H9 (cell line): ENCODE results near the gene CDH4. TPM values are rescaled to one million over a fixed set of nuclear protein-coding genes. Genes with fewer than 3 reads are reported as not detected.
A peak's percentile ranks its signal among the peaks of the same experiment; 100 is the strongest.

ENCODE experiments used
- DNase-seq: peaks from one replicate; pipeline ENCODE4 v3.0.0-alpha.2; 2017
- H2AFZ ChIP-seq: one replicate; pipeline ENCODE4 v1.6.1; 2013; ENCODE audit warnings: mild to moderate bottlenecking, low read length, control low read depth, moderate library complexity
- H2AK5ac ChIP-seq: 2 replicates; pipeline ENCODE4 v1.6.1; 2013; ENCODE audit warnings: low read length, control low read depth, mixed read lengths; ENCODE audit not compliant: insufficient read length
- H2BK120ac ChIP-seq: one replicate; pipeline ENCODE4 v1.6.1; 2013; ENCODE audit warnings: low read depth, mild to moderate bottlenecking, low read length, control low read depth, inconsistent platforms; ENCODE audit not compliant: poor library complexity, severe bottlenecking
- H2BK12ac ChIP-seq: 2 replicates; pipeline ENCODE4 v1.6.1; 2013; ENCODE audit warnings: low read length, control low read depth, mixed read lengths, low read depth; ENCODE audit not compliant: insufficient read length
- H2BK15ac ChIP-seq: 2 replicates; pipeline ENCODE4 v1.6.1; 2013; ENCODE audit warnings: low read depth, low read length, control low read depth
- H2BK20ac ChIP-seq: one replicate; pipeline ENCODE4 v1.6.1; 2013; ENCODE audit warnings: low read depth, mild to moderate bottlenecking, low read length, control low read depth, inconsistent platforms; ENCODE audit not compliant: poor library complexity, severe bottlenecking
- H2BK5ac ChIP-seq: 2 replicates; pipeline ENCODE4 v1.6.1; 2013; ENCODE audit warnings: low read length, control low read depth, mixed read lengths; ENCODE audit not compliant: insufficient read length
- H3K14ac ChIP-seq: 2 replicates; pipeline ENCODE4 v1.6.1; 2013; ENCODE audit warnings: low read length, control low read depth; ENCODE audit not compliant: insufficient read depth
- H3K18ac ChIP-seq: 2 replicates; pipeline ENCODE4 v1.6.1; 2013; ENCODE audit warnings: low read depth, mild to moderate bottlenecking, mixed read lengths, low read length, control low read depth; ENCODE audit not compliant: insufficient read length
- H3K23ac ChIP-seq: 2 replicates; pipeline ENCODE4 v1.6.1; 2013; ENCODE audit warnings: low read length, control low read depth, mixed read lengths, low read depth; ENCODE audit not compliant: insufficient read length
- H3K23me2 ChIP-seq: 2 replicates; pipeline ENCODE4 v1.6.1; 2013; ENCODE audit warnings: low read depth, mild to moderate bottlenecking, mixed read lengths, low read length, control low read depth; ENCODE audit not compliant: insufficient read length, poor library complexity, severe bottlenecking
- H3K27ac ChIP-seq: 2 replicates; pipeline ENCODE4 v1.5.1; 2013; ENCODE audit warnings: low read length, control low read depth, mixed read lengths, low read depth; ENCODE audit not compliant: insufficient read length
- H3K27me3 ChIP-seq: 2 replicates; pipeline ENCODE4 v1.6.1; 2013; ENCODE audit warnings: low read length, control low read depth, inconsistent platforms; ENCODE audit not compliant: insufficient read depth
- H3K4ac ChIP-seq: 2 replicates; pipeline ENCODE4 v1.6.1; 2013; ENCODE audit warnings: low read depth, mild to moderate bottlenecking, control low read depth, inconsistent platforms, low read length, moderate library complexity
- H3K4me1 ChIP-seq: 2 replicates; pipeline ENCODE4 v1.6.1; 2013; ENCODE audit warnings: low read length, control low read depth, inconsistent platforms; ENCODE audit not compliant: insufficient read depth
- H3K4me2 ChIP-seq: 2 replicates; pipeline ENCODE4 v1.6.1; 2013; ENCODE audit warnings: low read length, control low read depth, mixed read lengths; ENCODE audit not compliant: insufficient read length, insufficient read depth
- H3K56ac ChIP-seq: 2 replicates; pipeline ENCODE4 v1.6.1; 2013; ENCODE audit warnings: low read depth, mild to moderate bottlenecking, mixed read lengths, low read length, control low read depth; ENCODE audit not compliant: insufficient read length
- H3K79me1 ChIP-seq: 2 replicates; pipeline ENCODE4 v1.6.1; 2013; ENCODE audit warnings: low read depth, mild to moderate bottlenecking, moderate library complexity, low read length, control low read depth, inconsistent platforms; ENCODE audit not compliant: insufficient read depth, poor library complexity, severe bottlenecking
- H3K79me2 ChIP-seq: 2 replicates; pipeline ENCODE4 v1.6.1; 2013; ENCODE audit warnings: low read length, control low read depth, inconsistent platforms; ENCODE audit not compliant: insufficient read depth
- H3K9ac ChIP-seq: 2 replicates; pipeline ENCODE4 v1.6.1; 2013; ENCODE audit warnings: low read length, control low read depth, mixed read lengths; ENCODE audit not compliant: insufficient read length; ENCODE audit errors: extremely low read depth
- H3K9me3 ChIP-seq: one replicate; pipeline ENCODE4 v1.6.1; 2013; ENCODE audit warnings: low read depth, low read length, inconsistent platforms; ENCODE audit not compliant: control insufficient read depth
- H3T11ph ChIP-seq: one replicate; pipeline ENCODE4 v1.6.1; 2013; ENCODE audit warnings: mild to moderate bottlenecking, low read length, control low read depth, inconsistent platforms
- H4K20me1 ChIP-seq: one replicate; pipeline ENCODE4 v1.6.1; 2013; ENCODE audit not compliant: control insufficient read depth, insufficient read length, insufficient read depth
- H4K5ac ChIP-seq: 2 replicates; pipeline ENCODE4 v1.6.1; 2013; ENCODE audit warnings: low read depth, mild to moderate bottlenecking, mixed read lengths, low read length, control low read depth; ENCODE audit not compliant: insufficient read length
- H4K8ac ChIP-seq: replicated peaks from 2 replicates; pipeline ENCODE4 v1.6.1; 2013; ENCODE audit warnings: low read length, control low read depth, mixed read lengths, low read depth; ENCODE audit not compliant: insufficient read length
- H4K91ac ChIP-seq: 2 replicates; pipeline ENCODE4 v1.6.1; 2013; ENCODE audit warnings: low read depth, mild to moderate bottlenecking, moderate library complexity, mixed read lengths, low read length, control low read depth; ENCODE audit not compliant: insufficient read length
- H3K27ac Mint-ChIP-seq, 3 experiments: 2 replicates in 2 of 3; 3 replicates in 1 of 3; pipeline ENCODE4 v1.8.0; 2020 to 2021; ENCODE audit warnings: mixed read lengths in 3 of 3, mild to moderate bottlenecking in 1 of 3, moderate library complexity in 1 of 3
- H3K27me3 Mint-ChIP-seq: 2 replicates; pipeline ENCODE4 v1.8.0; 2021; ENCODE audit warnings: low read depth, mild to moderate bottlenecking, moderate library complexity, mixed read lengths
- H3K36me3 Mint-ChIP-seq, 3 experiments: 2 replicates in 2 of 3; 3 replicates in 1 of 3; pipeline ENCODE4 v1.8.0; 2020 to 2021; ENCODE audit warnings: low read depth in 3 of 3, mixed read lengths in 3 of 3; ENCODE audit not compliant: insufficient read depth in 1 of 3
- H3K4me1 Mint-ChIP-seq, 2 experiments: 2 replicates each; pipeline ENCODE4 v1.8.0; 2020; ENCODE audit warnings: mixed read lengths in 2 of 2
- H3K4me3 Mint-ChIP-seq, 2 experiments: 2 replicates in 1 of 2; 3 replicates in 1 of 2; pipeline ENCODE4 v1.8.0; 2020 to 2021; ENCODE audit warnings: mild to moderate bottlenecking in 2 of 2, mixed read lengths in 2 of 2, moderate library complexity in 1 of 2
- H3K9me3 Mint-ChIP-seq, 2 experiments: 2 replicates in 1 of 2; 3 replicates in 1 of 2; pipeline ENCODE4 v1.8.0; 2020; ENCODE audit warnings: mild to moderate bottlenecking in 2 of 2, mixed read lengths in 2 of 2, moderate library complexity in 1 of 2
- WGBS: extraction: QIAGEN DNeasy Blood & Tissue Kit; methylation state at CpG from one replicate; pipeline ENCODE4 v1.1.7; 2013; ENCODE audit warnings: missing lambda C conversion rate, low lambda C conversion rate, mixed read lengths; ENCODE audit not compliant: insufficient read length; ENCODE audit errors: extremely low coverage; 5-methylcytosine and 5-hydroxymethylcytosine counted together
- total RNA-seq: library from RNA; stranded (reverse); gene quantifications from 2 replicates; pipeline ENCODE4 v1.2.1, GENCODE V29; 2021
- TF ChIP-seq, protein P1 (sequence below): fragments of 200-600 bp; sonication (generic); conservative IDR thresholded peaks from 3 replicates; pipeline ENCODE4 v1.8.0; 2021; ENCODE audit warnings: antibody characterized with exemption, mild to moderate bottlenecking

CDH4 gene
- total RNA-seq, 1 experiment from 2014 or later, result 3.0 TPM

DNA sequence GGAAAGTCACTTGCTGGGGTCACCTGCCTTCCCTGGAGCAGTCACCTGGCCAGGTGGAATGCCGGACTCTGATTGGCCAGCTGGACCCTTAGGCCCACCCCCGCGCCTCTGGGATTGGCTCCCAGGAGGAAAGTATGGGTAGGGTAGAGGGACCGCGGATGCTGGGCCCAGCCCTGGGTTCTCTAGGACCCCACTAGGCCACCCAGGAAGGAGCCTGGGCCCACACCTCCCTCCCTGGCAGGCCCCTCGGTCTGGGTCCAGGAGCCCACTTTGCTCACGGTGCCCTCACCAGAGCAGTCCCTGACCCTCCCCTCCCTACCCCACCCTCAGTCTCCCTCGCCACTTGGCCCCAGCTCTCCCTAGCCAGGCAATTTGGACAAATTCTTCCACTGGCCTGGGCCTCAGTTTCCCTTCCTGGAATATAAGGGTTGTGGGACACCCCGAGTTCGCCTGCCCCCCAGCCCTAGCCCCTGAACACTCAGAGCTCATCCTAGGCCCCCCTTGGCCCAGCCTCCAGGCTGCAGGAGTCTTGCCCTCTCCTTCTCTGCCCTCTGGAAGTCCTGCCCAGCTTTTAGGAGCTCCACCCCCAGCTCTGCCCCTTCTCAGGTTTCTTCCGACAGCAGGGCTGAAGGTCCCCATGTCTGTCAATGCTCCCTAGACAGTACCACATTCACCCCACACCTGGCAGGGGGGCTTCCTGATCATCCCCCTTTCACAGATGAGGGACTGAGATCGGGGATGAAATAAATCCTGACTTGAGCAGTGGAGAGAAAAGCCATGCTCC, 514.0 kb downstream of the CDH4 start:
- Histone ChIP-seq H3K18ac (no peak overlapping the region), H3K9me3 (no peaks in the 10 kb centered on the region), H3K79me1 (no peaks in the 10 kb centered on the region), H2BK20ac (no peak overlapping the region), H2BK120ac (no peak overlapping the region), H3K23ac (no peak overlapping the region), H3K9ac (no peak overlapping the region), H4K20me1 (no peaks in the 10 kb centered on the region), H4K91ac (no peak overlapping the region), H3T11ph (no peak overlapping the region), H4K5ac (no peak overlapping the region), H3K4me2 (no peak overlapping the region), H2BK5ac (no peak overlapping the region), H2BK15ac (no peak overlapping the region), H3K4me1 (no peaks in the 10 kb centered on the region), H3K27ac (no peak overlapping the region), H3K79me2 (no peaks in the 10 kb centered on the region), H2BK12ac (no peak overlapping the region), H3K4ac (no peak overlapping the region), H2AK5ac (no peak overlapping the region), H3K56ac (no peak overlapping the region), H3K27me3 (no peaks in the 10 kb centered on the region; the same call in 1 of the 2 replicates), H3K23me2 (no peaks in the 10 kb centered on the region), H3K14ac (no peak overlapping the region), H2AFZ (no peak overlapping the region), H4K8ac (no peak overlapping the region)
- Mint-ChIP-seq H3K4me1 (peaks cover 3 to 12% of the 10 kb centered on the region in 2 experiments; a peak in 2 of 4 replicates), H3K27ac (no peak overlapping the region), H3K27me3 (peaks cover 37% of the 10 kb centered on the region), H3K36me3 (no peaks in the 10 kb centered on the region), H3K4me3 (no peak overlapping the region), H3K9me3 (no peaks in the 10 kb centered on the region)
- peak; percentile 75 for DNase-seq
- TF ChIP-seq, protein P1, sequence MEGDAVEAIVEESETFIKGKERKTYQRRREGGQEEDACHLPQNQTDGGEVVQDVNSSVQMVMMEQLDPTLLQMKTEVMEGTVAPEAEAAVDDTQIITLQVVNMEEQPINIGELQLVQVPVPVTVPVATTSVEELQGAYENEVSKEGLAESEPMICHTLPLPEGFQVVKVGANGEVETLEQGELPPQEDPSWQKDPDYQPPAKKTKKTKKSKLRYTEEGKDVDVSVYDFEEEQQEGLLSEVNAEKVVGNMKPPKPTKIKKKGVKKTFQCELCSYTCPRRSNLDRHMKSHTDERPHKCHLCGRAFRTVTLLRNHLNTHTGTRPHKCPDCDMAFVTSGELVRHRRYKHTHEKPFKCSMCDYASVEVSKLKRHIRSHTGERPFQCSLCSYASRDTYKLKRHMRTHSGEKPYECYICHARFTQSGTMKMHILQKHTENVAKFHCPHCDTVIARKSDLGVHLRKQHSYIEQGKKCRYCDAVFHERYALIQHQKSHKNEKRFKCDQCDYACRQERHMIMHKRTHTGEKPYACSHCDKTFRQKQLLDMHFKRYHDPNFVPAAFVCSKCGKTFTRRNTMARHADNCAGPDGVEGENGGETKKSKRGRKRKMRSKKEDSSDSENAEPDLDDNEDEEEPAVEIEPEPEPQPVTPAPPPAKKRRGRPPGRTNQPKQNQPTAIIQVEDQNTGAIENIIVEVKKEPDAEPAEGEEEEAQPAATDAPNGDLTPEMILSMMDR, result no peak
- WGBS, result no CpG with 5 or more reads among the region's 12 CpGs
